SJSA1 (cell line): ENCODE measurements around the gene EIF3F. TPM values are rescaled to one million over a fixed set of nuclear protein-coding genes. Genes with fewer than 3 reads are reported as not detected.

Experiments
- DNase-seq, 2 experiments: peaks; one replicate each; pipeline ENCODE4 v3.0.0-alpha.2; 2015 to 2020; ENCODE audit warnings: low spot score in 2 of 2, low read depth in 1 of 2
- H3K27ac ChIP-seq: fragments of 250-450 bp; sonication (Bioruptor Pico); 2 replicates; pipeline ENCODE4 v1.5.1; 2020; ENCODE audit warnings: mild to moderate bottlenecking, moderate library complexity
- H3K27me3 ChIP-seq: fragments of 250-450 bp; sonication (Bioruptor Pico); replicated peaks from 2 replicates; pipeline ENCODE4 v1.5.1; 2020; ENCODE audit warnings: mild to moderate bottlenecking, moderate library complexity
- H3K36me3 ChIP-seq: fragments of 250-450 bp; sonication (Bioruptor Pico); 2 replicates; pipeline ENCODE4 v1.5.1; 2020; ENCODE audit warnings: mild to moderate bottlenecking
- H3K4me1 ChIP-seq: fragments of 250-450 bp; sonication (Bioruptor Pico); replicated peaks from 2 replicates; pipeline ENCODE4 v1.6.1; 2021; ENCODE audit warnings: mild to moderate bottlenecking
- H3K4me3 ChIP-seq: fragments of 250-450 bp; sonication (Bioruptor Pico); 2 replicates; pipeline ENCODE4 v1.5.1; 2020; ENCODE audit warnings: mild to moderate bottlenecking
- H3K9me3 ChIP-seq: fragments of 250-450 bp; sonication (Bioruptor Pico); replicated peaks from 2 replicates; pipeline ENCODE4 v1.5.1; 2020; ENCODE audit warnings: mild to moderate bottlenecking
- total RNA-seq: library from RNA; depleted of rRNA; stranded (reverse); fragments of >200 nt; shearing (Covaris generic); gene quantifications from 2 replicates; pipeline ENCODE4 v1.2.3, GENCODE V29; 2014; rRNA removed

Gene EIF3F
- total RNA-seq, 1 experiment from 2014 or later, result 201 TPM

DNA sequence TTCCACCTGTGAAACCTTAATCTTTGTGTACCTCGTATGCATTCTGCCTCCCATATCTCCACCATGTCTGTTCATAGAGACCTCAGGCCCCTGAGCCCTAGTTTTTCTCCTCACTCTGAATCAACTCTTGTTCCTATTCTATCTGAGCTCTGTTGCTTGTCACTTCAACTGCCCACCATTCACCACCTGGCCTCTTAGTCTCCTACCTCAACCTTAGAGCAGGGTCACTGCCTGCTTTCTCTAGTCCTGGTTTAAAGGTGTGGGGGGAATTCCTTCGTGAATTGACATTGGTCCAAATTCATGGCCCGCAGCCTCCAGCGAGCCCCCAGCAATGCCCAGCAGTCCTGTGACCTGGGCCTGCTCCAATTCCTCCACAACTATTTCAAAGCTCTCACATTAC is 54.4 kb downstream of the EIF3F start:
- Histone ChIP-seq H3K36me3 (no peaks in the 10 kb centered on the region), H3K27me3 (no peaks in the 10 kb centered on the region), H3K4me3 (no peak overlapping the region), H3K9me3 (no peaks in the 10 kb centered on the region), H3K4me1 (no peaks in the 10 kb centered on the region), H3K27ac (no peak overlapping the region)
- no peak for DNase-seq

DNA sequence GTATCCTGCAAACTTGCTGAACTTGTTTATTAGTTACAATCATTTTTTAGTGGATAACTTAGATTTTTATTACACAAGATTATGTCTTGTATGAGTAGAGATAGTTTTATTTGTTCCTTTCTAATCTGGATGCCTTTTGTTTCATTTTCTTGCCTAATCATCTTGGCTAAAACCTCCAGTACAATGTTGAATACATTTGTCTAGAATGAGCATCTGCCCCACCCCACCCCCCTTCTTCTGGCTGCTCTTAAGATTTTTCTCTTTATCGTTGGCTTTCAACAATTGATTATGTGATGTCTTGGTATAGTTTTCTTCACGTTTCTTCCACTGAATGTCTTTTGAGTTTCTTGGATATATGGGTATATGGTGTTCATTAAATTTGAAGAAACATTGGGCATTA is 56.6 kb downstream of the EIF3F start:
- H3K36me3 ChIP-seq, result no peaks in the 10 kb centered on the region
- no peaks in the 10 kb centered on the region for H3K9me3 ChIP-seq
- H3K4me3 ChIP-seq, result no peak overlapping the region
- no peak overlapping the region for H3K27ac ChIP-seq
- H3K4me1 ChIP-seq, result no peaks in the 10 kb centered on the region
- no peak for DNase-seq
- no peaks in the 10 kb centered on the region for H3K27me3 ChIP-seq

DNA sequence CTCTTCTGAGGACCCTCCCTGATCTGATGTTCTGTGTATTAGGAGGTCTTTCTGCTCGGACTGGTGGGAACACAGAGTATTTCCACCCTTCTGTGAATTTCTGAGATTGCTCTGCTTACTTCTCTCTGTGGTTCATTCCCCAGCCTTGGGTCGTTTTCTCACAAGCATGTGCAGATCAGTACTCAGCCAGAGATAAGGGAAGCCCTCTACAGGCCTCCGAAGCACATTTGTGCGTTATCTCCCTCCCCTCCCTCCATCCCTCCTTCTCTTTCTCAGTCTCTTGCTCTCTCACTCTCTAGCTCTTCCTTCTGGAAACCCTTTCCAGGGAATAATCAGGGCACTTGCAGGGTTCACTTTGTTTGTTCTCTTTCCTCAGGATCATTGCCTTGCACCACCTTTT is 58.7 kb downstream of the EIF3F start:
- no peak overlapping the region for H3K4me3 ChIP-seq

DNA sequence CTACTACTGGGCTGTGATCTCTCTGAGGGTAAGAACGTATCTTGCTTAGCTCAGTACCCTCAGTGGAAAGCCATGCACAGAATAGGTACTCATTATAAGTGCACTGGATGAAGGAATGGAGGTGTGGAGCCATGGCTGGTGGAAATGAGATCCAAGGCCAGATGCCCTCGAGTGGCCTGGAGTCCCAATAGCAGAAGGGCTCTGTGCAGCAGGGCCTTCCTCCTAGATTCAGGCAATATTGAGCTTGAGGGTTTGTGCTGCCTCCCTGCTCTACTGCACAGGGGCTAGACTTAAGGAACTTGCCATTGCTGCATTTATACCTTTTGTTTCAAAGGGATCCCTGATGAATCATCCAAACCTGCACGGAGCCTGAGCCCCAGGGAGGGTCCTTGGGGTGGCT is 60.2 kb downstream of the EIF3F start:
- Histone ChIP-seq H3K36me3 (no peaks in the 10 kb centered on the region), H3K4me1 (no peaks in the 10 kb centered on the region), H3K4me3 (no peak overlapping the region), H3K9me3 (no peaks in the 10 kb centered on the region), H3K27me3 (no peaks in the 10 kb centered on the region), H3K27ac (no peak overlapping the region)
- no peak for DNase-seq

More for the DNA sequence above, 58.7 kb downstream of the EIF3F start:
- Histone ChIP-seq H3K36me3 (no peaks in the 10 kb centered on the region), H3K4me1 (no peaks in the 10 kb centered on the region), H3K27me3 (no peaks in the 10 kb centered on the region), H3K9me3 (no peaks in the 10 kb centered on the region), H3K27ac (no peak overlapping the region)
- DNase-seq, result no peak

DNA sequence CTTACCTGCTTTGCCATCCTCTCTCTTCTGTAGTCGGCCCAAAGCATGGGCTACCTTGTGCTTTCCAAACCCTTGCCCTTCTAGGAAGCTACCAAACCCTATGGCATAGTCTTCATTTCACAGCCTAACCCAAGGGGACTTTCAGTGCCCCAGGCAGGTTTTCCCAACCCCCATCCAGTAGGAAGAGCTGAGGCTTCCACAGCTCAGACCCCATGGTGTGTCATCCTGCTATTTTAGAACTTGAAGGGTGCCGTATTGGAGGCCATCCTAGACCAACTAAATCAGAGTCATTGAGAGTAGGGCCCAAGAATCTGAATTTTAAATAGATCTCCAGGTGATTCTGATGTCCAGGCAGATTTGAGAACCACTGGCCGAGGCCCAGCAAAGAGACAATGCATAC is 61.9 kb downstream of the EIF3F start:
- Histone ChIP-seq H3K4me1 (no peaks in the 10 kb centered on the region), H3K9me3 (no peaks in the 10 kb centered on the region), H3K27ac (no peak overlapping the region), H3K36me3 (no peaks in the 10 kb centered on the region), H3K27me3 (no peaks in the 10 kb centered on the region), H3K4me3 (no peak overlapping the region)
- no peak for DNase-seq

Other genes with a start within 250 kb of the EIF3F start
- gene OR5P2, start 190.4 kb upstream of the EIF3F start, total RNA-seq, result 0.16 and 0.37 TPM in 2 replicates
- gene OR5P3, start 156.5 kb upstream of the EIF3F start, total RNA-seq, result 0.61 TPM in 1 of 2 replicates, not detected in the other
- not detected in 2 replicates for gene OR10A6, start 56.1 kb upstream of the EIF3F start, total RNA-seq
- not detected in 2 replicates for gene OR10A3, start 45.6 kb upstream of the EIF3F start, total RNA-seq
- not detected in 2 replicates for gene NLRP10, start 21.9 kb upstream of the EIF3F start, total RNA-seq
- 2.3 and 3.0 TPM in 2 replicates for gene TUB, start 93.9 kb downstream of the EIF3F start, total RNA-seq
- gene RIC3, start 181.7 kb downstream of the EIF3F start, total RNA-seq, result not detected in 2 replicates